Stimulated activated CD8-positive, alpha-beta memory T cell treated with anti-CD3 and anti-CD28 coated beads, Interleukin-12 subunit alpha, Interleukin-12 subunit beta, amount 100 ng/mL, for 4 hours (primary cell): ENCODE data around the gene DDX54.

Experiments used
- DNase-seq: peaks from one replicate; pipeline ENCODE4 v3.0.0-alpha.2; 2020; ENCODE audit warnings: low read depth

Gene DDX54

DNA sequence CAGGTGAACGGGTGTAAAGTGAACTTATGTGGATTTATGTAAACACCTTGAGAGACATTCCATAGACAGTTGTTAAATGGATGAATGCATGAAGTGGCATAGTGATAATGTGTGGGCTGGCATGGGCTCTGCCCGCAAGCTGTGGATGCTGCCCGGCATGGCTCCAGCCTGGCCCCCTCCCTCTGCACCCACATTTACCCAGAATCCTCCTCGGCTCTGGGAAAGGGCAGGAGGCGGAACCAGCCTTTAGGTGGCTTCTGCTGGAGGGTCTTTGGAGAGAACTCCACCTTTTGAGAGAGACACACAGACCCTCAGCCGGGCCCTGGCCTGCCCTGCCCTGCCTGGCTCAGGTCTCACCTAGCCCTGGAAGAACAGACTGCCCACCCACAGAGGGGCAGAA is 68.4 kb downstream of the DDX54 start:
- DNase-seq: no peak

DNA sequence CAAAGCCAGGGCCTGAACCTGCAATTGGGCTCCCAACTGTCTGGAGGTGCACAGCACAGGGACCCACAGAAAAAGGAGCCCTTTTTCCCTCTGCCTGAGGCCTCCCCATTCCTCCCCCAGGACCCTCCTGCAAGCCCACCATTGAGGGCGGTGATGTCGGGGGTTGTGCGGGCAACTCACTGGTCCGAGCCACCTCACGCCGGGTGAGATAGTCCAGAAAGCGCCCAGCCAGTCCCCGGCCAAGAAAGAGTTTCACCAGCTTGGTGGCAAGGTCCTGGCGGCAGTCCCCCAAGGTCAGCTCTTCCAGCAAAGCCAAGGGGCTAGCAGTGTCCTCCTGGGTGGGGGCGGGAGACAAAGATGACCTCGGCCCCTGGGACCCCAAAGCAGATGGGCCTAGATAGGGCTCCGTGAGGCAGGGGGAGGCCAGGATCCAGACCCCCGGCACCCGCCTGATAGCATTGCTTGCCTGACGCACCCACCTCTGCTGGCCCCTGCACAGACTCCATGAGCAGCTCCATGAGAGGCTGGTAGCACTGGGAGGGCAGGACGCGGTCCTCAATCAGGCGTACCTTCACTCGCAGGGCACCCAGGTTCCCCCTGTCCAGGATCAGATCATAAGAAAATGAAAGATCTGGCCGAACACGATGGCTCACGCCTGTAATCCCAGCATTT is 69.7 kb downstream of the DDX54 start:
- DNase-seq: no peak

DNA sequence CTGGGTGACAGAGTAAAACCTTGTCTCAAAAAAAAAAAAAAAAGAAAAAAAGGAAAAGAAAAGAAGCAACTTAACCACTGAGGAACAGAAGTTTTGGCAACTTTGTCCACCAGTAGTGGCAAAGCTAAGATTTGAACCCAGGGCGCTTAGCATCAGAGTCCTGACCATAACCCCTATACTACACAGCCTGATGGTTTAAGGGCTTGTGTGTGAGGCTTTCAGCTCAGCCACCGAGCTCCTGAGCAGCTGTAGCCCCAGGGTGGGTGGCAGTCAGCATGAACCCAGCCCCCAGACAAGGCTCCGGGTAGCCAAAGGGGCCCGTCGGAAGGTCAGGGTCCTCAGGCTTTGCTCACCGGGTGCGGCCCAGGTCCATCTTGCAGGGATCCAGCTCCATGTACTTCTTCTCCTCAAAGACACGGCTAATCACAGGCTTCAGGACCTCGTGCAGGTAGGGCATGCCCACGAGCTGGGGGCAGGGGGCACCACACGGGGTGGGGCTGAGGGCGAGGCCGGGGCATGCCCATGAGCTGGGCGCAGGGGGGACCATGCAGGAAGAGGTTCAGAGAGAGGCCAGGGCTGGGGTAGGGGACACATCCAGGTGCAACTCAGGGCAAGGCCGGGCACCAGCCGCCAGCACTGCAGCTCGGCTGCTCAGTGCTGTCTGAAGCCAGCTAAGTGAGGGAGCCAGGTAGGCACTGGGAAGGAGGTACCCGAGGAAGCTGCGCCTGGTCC is 70.7 kb downstream of the DDX54 start:
- DNase-seq: no peak

DNA sequence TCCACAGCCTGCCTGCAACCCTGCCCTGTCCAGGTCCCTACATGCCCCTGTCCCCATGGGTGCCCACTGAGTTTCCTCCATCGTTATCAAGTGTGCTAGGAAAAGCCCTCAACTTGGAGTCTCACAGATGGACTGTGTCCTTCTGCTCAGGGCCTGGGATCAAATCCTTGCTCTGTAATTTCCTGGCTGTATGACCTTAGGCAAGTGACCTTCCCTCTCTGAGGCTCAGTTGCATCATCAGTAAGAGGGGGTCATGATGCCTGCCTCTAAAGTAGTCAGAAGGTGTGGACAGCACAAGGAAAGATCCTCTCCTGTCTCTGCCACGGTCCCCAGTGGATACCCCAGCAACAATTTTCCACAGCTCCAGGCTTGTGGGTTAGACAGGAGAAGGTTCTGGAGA is 71.9 kb downstream of the DDX54 start:
- DNase-seq: no peak

DNA sequence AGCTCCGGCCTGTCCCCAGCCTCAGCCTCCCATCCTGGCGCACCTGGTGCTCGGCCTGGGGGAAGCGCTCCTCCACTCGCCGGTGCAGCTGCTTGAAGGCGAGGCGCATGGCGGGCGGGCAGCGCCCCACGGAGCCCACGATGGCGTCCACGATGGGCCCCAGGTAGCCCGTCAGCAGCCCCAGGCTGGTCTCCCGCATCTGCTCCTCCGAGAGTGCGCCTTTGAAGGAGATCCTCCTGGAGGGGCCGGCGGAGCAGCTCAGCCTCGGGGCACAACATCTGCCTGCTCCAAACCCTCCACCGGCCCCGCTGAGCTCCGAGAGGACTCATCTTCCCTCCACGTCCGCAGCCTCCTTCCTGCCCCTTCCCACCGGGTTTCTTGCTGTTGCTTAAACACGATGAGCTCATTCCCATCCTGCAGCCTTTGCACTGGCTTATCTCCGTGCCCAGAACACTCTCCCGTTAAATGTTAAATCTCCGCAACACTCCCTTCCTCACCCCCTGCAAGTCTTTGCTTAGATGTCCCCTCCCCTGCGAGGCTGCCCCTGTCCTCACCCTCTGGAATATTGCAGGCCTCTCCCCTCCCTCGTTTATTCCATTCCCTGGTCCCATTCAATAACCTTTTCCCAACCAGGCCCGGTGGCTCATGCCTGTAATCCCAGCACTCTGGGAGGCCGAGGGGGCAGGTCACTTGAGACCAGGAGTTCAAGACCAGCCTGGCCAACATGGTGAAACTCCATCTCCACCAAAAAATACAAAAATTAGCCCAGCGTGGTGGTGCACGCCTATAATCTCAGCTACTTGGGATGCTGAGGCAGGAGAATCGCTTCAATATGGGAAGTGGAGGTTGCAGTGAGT is 73.0 kb downstream of the DDX54 start:
- DNase-seq: no peak

DNA sequence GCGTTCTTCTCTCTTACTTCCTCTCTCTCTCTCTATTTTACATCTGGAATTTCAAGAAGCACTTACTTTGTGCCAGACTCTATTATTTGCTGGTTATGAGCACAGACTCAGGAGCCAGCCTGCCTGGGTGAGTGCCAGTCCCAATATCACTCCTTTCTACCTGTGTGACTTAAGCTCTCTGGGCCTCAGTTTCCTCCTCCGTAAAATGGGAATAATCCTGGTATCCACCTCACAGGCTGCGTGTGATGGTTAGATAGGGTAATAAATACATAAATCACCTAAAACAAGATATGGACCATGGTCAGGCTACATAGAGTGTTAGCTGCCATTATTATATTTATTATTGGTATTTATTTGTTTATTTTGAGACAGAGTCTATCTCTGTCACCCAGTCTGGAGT is 74.0 kb downstream of the DDX54 start:
- no peak for DNase-seq

- no peak for DNase-seq
Measured at GRCh38 chr12:113109872-113110599, 75.2 kb downstream of the DDX54 start.

DNA sequence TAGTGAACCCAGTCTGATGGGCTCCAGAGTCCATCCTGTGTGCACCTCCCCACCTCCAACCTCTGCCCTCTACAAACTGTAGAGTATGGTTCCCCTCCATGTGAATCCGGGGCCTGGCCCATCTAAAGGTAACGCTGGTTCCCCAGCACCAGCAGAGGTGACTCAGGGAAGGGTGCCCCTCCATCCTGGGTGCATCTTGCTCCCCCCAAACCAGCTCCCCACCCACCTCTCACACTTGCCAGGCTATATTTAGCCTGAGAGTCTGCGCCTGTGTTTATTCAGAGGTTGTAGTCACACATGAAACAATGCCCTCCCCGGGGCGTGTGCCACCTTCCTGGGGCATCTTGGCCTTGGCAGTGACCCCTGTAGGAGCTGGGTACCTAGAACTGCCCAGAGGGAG is 75.9 kb downstream of the DDX54 start:
- DNase-seq: no peak

- no peak for DNase-seq
Measured at GRCh38 chr12:113108308-113108707, 77.0 kb downstream of the DDX54 start.
